Central memory CD8-positive, alpha-beta T cell (primary cell): ENCODE measurements around the gene DCAKD.
"Not testable (repeated sequence)": the region's sequence is repeated elsewhere in the genome, so short reads cannot be mapped to it uniquely, and the experiment has no call there.

Source experiments
- ATAC-seq: fragments of 150-1000 bp; cut with Tn5 transposase; replicated peaks from 2 replicates; pipeline ENCODE4 v1.10.0; 2022; ENCODE audit warnings: mild to moderate bottlenecking, moderate FRiP score, moderate number of reproducible peaks; ENCODE audit not compliant: poor library complexity, severe bottlenecking; ENCODE audit errors: extremely low read depth
- DNase-seq, 2 donors: peaks; one replicate each; pipeline ENCODE4 v3.0.0; 2021; ENCODE audit warnings: low spot score in 2 of 2
- H3K27ac Mint-ChIP-seq: one replicate; pipeline ENCODE4 v1.8.0; 2022; ENCODE audit warnings: low read depth, mild to moderate bottlenecking, moderate library complexity, mixed read lengths
- H3K27me3 Mint-ChIP-seq: one replicate; pipeline ENCODE4 v1.8.0; 2022; ENCODE audit warnings: mixed read lengths
- H3K36me3 Mint-ChIP-seq: one replicate; pipeline ENCODE4 v1.8.0; 2022; ENCODE audit warnings: mild to moderate bottlenecking, moderate library complexity, mixed read lengths; ENCODE audit not compliant: insufficient read depth
- H3K4me1 Mint-ChIP-seq: one replicate; pipeline ENCODE4 v1.8.0; 2022; ENCODE audit warnings: mixed read lengths
- H3K4me3 Mint-ChIP-seq: one replicate; pipeline ENCODE4 v1.8.0; 2022; ENCODE audit warnings: mild to moderate bottlenecking, moderate library complexity, mixed read lengths
- H3K9me3 Mint-ChIP-seq: one replicate; pipeline ENCODE4 v1.8.0; 2022; ENCODE audit warnings: mixed read lengths

Gene DCAKD

DNA sequence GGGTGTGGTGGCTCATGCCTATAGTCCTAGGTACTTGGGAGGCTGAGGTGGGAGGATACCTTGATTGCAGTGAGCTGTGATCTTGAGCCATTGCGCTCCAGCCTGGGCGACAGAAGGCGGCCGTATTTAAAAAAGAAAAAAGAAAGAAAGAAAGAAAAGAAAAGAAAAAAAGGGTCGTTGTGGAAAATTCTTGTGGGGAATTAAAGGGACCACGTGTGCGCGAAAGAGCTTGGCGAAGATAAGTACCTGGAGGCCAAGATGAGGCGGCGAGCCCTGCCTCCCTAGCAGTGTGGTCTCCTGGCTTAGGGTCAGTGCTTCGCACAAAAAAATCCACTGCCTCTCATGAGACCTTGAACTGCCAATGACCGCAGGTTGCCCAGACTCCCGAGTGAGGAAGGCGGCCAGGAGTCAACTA, 9.0 kb upstream of the DCAKD start:
- Mint-ChIP-seq H3K4me1 (peaks cover 42% of the 10 kb centered on the region), H3K4me3 (peak overlapping the region; percentile 88), H3K27me3 (no peaks in the 10 kb centered on the region), H3K36me3 (peaks cover 11% of the 10 kb centered on the region), H3K27ac (peak overlapping the region; percentile 96), H3K9me3 (no peaks in the 10 kb centered on the region)
- DNase-seq = no peak
- no peak for ATAC-seq

DNA sequence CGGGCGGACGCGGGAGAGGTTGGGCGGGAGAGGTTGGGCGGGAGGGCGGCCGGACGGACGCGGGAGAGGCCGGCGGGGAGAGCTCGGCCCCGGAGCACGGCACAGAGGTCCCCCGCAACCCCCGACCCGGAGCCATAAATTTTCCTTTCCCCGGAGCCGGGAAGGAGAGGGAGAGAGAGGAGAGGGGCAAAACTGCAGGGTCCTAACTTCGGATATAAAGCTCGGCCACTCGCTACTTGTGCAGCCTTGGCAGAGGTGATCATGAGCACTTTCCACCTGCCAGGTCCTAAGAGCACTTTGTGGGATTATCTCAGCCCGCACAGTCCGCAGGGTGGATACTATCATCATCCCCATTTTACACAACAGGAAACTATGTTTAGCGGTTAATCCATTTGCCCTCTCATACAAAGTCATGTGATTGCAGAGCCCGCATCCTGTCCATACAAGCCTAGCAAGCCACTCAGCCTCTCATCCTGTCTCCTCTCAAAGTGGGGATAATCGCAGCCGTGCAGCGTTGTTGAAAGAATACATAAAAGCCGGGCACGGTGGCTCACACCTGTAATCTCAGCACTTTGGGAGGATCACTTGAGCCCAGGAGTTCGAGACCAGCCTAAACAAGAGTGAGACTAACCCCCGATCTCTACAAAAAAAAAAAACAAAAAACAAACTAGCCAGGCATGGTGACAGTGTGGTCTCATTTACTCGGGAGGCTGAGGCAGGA, 780 bp upstream of the DCAKD start:
- Mint-ChIP-seq H3K4me3 (peak overlapping the region; percentile 72), H3K9me3 (no peaks in the 10 kb centered on the region), H3K36me3 (peaks cover 10% of the 10 kb centered on the region), H3K4me1 (peaks cover 16% of the 10 kb centered on the region), H3K27me3 (no peaks in the 10 kb centered on the region), H3K27ac (peak overlapping the region; percentile 76)
- DNase-seq = peak in 1 of 2 donors; percentile 37
- peak; percentile 55 for ATAC-seq

DNA sequence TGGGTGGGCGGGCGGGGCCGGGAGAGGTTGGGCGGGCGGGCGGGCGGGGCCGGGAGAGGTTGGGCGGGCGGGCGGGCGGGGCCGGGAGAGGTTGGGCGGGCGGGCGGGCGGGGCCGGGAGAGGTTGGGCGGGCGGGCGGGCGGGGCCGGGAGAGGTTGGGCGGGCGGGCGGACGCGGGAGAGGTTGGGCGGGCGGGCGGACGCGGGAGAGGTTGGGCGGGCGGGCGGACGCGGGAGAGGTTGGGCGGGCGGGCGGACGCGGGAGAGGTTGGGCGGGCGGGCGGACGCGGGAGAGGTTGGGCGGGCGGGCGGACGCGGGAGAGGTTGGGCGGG, 254 bp upstream of the DCAKD start:
- H3K9me3 Mint-ChIP-seq, DNase-seq, ATAC-seq, H3K27me3 Mint-ChIP-seq, H3K27ac Mint-ChIP-seq: not testable (repeated sequence)
- H3K4me1 Mint-ChIP-seq = peaks cover 16% of the 10 kb centered on the region
- peak overlapping the region; percentile 91 for H3K4me3 Mint-ChIP-seq
- H3K36me3 Mint-ChIP-seq = peaks cover 10% of the 10 kb centered on the region

DNA sequence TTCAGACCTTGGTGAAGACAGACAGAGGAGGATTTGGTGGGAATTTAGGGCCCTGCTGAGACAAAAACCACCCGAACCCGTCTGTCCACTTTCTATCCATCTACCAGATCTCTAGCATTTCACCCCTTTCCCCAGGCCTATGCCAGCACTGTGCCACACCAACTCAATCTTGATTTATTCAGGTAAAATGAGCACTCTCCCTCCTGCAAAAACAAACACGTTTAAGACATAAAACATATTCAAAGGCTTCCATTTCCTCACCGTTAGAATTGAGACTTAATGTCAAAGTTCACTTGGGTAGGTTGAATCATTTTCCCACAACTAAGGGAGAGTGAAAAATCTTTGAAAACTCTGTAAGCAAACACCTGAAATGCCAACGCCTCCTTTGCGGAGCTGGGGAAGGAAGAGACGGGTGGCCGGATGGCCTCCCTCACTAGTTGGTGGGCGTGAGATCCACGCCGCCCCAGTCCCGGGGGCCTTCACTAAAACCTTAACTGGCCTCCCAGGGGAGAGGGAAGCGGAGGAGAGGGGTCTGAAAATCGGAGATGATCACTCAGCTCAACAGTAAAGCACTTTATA, 862 bp downstream of the DCAKD start:
- no peak for DNase-seq
- peak overlapping the region; percentile 94 for H3K27ac Mint-ChIP-seq
- peak overlapping the region; percentile 91 for H3K4me3 Mint-ChIP-seq
- H3K9me3 Mint-ChIP-seq = no peaks in the 10 kb centered on the region
- no peaks in the 10 kb centered on the region for H3K27me3 Mint-ChIP-seq
- H3K36me3 Mint-ChIP-seq = peaks cover 10% of the 10 kb centered on the region
- ATAC-seq = peak; percentile 3
- H3K4me1 Mint-ChIP-seq = peaks cover 16% of the 10 kb centered on the region

DNA sequence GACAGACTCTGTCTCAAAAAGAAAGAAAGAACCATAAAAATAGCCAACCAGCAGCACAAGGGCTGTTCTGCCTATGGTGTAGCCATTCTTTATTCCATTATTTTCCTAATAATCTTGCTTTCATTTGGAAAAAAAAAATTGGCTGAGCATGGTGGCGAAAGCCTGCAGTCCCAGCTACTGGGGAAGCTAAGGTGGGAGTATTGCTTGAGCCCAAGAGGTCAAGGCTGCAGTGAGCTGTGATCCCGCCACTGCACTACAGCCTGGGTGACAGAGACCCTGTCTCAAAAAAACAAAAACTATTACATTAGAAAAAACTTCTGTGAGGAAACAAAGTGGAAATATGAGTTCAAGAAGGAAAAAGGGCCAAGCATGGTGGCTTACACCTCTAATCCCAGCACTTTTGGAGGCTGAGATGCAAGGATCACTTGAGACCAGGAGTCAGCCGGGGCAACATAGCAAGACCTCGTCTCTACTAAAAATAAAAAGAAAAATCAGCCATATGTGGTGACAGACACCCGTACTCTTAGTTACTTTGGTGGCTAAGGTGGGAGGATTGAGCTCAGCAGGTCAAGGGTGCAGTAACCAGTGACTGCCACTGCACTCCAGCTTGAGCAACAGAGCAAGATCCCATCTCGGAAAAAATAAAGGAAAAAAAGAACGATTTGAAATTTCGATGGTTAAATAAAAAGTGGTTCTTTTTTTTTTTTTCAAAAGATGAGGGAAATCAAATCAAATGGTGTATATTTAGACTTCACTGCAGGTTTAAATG, 2.5 kb downstream of the DCAKD start:
- Mint-ChIP-seq H3K27me3 (no peaks in the 10 kb centered on the region), H3K27ac (peak overlapping the region; percentile 94), H3K36me3 (peaks cover 9% of the 10 kb centered on the region), H3K4me1 (peaks cover 16% of the 10 kb centered on the region), H3K9me3 (no peaks in the 10 kb centered on the region), H3K4me3 (peak overlapping the region; percentile 45)
- no peak for ATAC-seq
- DNase-seq = no peak

DNA sequence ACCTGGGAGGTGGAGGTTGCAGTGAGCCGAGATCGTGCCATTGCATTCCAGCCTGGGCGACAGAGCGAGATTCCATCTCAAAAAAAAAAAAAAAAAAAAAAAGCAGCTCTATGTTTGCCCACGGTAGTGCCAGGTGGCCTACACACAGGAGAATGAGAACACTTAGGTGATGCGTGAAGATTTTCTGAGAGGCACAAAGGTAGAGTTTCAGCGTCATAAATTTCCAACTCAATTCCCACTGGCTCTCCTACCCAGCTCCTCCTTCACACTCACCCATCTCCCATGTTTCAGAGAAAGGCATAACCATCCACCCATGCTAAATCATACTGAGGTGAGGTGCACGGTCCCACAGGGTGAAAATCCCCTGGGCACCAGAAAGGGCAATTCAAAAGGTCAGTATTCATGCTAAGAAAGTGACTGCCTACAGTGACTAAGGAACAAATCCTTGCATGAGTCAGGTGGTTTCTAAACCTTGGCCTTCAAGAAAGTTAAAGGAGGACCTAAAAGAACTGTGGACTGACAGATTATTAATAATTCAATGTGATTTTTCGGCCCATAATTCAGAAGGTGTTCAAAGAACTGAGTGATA, 4.8 kb downstream of the DCAKD start:
- Mint-ChIP-seq H3K36me3 (peaks cover 4% of the 10 kb centered on the region), H3K4me1 (peaks cover 18% of the 10 kb centered on the region), H3K27ac (no peak overlapping the region), H3K27me3 (no peaks in the 10 kb centered on the region), H3K9me3 (no peaks in the 10 kb centered on the region), H3K4me3 (no peak overlapping the region)
- ATAC-seq = no peak
- no peak for DNase-seq

DNA sequence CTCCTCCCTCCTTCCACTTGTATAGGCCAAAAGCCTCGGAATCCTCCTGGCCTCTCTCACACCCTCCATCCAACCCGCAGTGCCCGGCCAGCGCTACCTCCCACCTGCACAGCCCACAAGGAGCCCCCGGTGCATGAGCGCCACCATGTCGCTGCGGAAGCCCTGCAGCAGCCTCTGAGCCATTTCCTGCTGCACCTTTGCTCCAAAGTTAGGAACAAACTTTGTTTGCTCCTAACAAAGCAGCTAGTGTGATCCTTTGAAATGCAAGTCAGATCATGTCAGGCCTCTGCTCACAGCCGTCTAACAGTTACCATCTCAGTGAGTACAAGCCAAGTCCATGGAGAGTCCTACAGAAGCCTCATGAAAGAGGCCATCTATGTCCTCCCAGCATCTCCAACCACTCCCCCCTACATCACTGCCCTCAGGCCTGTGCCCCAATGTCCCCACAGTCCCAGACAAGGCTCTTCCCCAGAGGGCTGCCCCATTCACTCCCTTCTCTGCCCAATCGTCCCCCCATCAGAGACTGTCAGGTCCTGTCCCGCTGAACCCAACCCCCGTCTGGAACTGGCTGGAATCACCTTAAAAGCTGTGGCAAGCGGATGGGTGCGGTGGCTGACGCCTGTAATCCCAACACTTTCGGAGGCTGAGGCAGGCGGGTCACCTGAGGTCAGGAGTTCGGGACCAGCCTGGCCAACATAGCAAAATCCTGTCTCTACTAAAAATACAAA, 7.5 kb downstream of the DCAKD start:
- H3K27me3 Mint-ChIP-seq = no peaks in the 10 kb centered on the region
- no peak for ATAC-seq
- H3K4me1 Mint-ChIP-seq = peaks cover 8% of the 10 kb centered on the region
- DNase-seq = no peak
- peaks cover 1% of the 10 kb centered on the region for H3K36me3 Mint-ChIP-seq
- no peak overlapping the region for H3K4me3 Mint-ChIP-seq
- H3K9me3 Mint-ChIP-seq = no peaks in the 10 kb centered on the region
- H3K27ac Mint-ChIP-seq = no peak overlapping the region

DNA sequence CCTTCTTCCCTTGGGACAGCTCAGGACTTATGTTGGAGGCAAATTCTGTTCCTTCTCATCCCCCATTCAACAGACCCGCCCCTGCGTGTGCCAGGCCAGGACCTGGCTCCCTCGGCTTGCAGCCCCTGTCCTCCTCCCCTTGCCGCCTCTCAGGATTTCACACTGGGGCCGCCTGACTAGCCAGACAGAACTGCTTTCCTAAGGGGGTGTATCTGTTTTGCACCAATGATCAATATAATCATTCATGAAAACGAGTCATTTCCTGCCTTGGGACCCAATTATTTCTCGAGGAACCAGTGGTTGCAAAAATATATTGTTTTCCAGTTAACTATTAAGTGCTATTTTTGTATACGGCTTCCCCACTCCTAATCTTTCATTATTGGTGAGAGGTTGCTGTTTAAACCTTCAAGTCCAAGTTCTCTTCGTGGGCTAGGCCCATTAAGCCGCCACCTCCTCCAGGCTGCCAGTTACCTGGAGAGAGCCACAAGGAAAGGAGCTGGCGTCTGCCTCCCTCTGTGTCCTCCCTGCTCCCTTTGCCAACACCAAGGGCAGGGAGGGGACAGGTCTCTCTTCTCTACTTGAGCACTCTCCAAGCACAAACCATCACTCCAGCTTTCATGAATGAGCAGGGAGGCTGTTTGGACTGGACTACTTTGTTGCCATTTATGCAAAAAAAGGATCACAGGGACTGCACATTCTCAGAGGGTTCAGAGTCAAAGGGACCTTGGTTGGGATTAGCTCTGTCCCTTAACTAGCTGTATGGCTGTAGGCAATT, 8.9 kb downstream of the DCAKD start:
- H3K4me1 Mint-ChIP-seq = peaks cover 8% of the 10 kb centered on the region
- peak overlapping the region; percentile 61 for H3K27ac Mint-ChIP-seq
- DNase-seq (no peak), ATAC-seq (no peak)
- H3K36me3 Mint-ChIP-seq = no peaks in the 10 kb centered on the region
- H3K9me3 Mint-ChIP-seq = no peaks in the 10 kb centered on the region
- no peaks in the 10 kb centered on the region for H3K27me3 Mint-ChIP-seq
- no peak overlapping the region for H3K4me3 Mint-ChIP-seq

DNA sequence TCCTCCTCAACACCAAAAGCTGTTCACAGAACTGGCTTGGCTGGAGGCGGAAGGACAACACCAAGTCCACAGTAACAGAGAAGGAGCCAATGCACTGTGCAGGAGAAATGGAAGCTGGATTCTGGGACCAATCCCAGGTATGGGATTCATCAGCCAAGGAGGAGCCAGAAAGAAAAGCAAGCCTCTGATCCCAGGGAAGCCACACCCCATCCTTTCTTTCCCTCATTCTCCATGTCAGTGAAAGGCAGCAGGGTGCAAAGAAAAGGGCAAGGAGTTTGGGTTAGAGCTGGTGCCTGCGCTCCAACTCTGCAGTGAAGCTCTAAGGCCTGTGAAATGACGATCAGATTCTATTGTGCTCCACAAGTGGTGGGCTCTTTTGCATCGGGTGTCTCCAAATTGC, 11.0 kb downstream of the DCAKD start:
- Mint-ChIP-seq H3K36me3 (no peaks in the 10 kb centered on the region), H3K4me1 (peaks cover 8% of the 10 kb centered on the region), H3K9me3 (no peaks in the 10 kb centered on the region), H3K27me3 (no peaks in the 10 kb centered on the region), H3K27ac (no peak overlapping the region), H3K4me3 (no peak overlapping the region)
- ATAC-seq (no peak), DNase-seq (no peak)

DNA sequence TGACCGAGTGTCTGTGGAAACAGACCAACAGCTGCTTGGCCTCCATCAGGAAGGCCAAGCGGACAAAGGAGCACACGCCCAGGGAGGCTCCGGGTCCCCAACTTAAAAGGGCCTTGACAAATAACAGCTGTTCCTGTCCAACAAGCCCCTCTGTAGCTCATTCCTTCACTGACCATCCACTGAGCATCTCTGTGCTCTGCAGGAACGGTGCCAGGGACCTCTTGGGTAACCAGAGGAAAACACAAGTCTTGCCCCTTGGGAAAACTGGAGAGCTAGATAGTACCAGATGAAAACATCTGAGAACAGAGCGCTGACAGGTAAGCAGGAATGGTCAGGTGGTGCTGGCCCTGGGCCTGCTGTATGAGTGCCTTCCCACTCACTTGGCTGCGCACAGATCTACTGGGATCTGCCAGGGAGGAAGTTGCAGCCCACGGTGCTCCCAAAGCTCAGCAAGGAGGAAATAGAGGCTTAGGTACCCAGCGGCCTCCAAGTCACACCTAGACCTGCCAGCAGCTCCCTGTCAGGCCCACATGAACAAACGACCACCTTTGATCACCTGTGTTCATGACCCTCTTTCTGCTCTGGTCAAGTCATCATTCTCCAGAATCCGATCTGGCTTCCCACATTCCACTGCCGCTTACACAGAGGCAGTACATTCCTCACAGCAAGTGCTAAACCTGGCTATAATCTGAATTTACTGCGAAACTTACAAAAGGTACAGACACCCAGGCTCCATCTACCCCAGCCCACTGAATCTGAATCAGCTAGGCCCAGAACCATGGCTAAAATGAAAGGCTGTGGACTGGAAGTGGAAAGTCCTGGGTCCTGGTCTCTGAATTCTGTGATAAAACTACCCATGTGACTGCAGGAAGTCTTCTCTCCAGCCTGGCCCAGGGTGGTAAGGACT, 12.5 kb downstream of the DCAKD start:
- ATAC-seq = no peak
- Mint-ChIP-seq H3K4me1 (peaks cover 17% of the 10 kb centered on the region), H3K4me3 (no peak overlapping the region), H3K27me3 (no peaks in the 10 kb centered on the region), H3K9me3 (no peaks in the 10 kb centered on the region), H3K36me3 (peaks cover 3% of the 10 kb centered on the region), H3K27ac (no peak overlapping the region)
- DNase-seq = no peak

DNA sequence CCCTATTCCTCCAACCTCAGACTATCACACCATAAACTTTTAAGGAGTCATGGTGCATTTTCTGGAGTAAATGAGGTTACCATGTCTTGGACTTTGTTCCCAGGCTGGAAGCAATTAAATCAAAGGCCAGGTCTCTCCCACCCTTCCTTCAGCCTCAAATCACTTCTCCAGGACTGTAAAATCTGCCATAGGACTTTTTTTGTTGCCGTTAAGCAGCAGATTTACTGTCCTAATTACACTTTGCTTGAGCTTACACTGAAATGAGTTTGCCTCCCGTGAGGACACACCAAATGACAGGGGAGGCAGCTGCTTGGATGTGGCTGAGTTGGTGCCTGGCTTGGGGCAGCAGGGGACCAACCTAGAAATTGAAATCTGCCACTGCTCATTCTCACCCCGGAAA, 14.7 kb downstream of the DCAKD start:
- no peak for DNase-seq
- H3K9me3 Mint-ChIP-seq = no peaks in the 10 kb centered on the region
- H3K4me1 Mint-ChIP-seq = peaks cover 9% of the 10 kb centered on the region
- H3K27me3 Mint-ChIP-seq = no peaks in the 10 kb centered on the region
- ATAC-seq = no peak
- H3K4me3 Mint-ChIP-seq = no peak overlapping the region
- no peak overlapping the region for H3K27ac Mint-ChIP-seq
- peaks cover 12% of the 10 kb centered on the region for H3K36me3 Mint-ChIP-seq
